Measurements from ENCODE around the gene RAB3IL1.

RAB3IL1 gene

GRCh38 chr11:61862714-61863547, 54.4 kb downstream of the RAB3IL1 start:
- no peak for DNase-seq

GRCh38 chr11:61861634-61862033, 55.7 kb downstream of the RAB3IL1 start:
- no peak for DNase-seq

GRCh38 chr11:61860054-61860903, 57.1 kb downstream of the RAB3IL1 start:
- no peak for DNase-seq

- DNase-seq = no peak
Observed at GRCh38 chr11:61855939-61856680, 61.3 kb downstream of the RAB3IL1 start.

- DNase-seq = no peak
Observed at GRCh38 chr11:61854966-61855714, 62.2 kb downstream of the RAB3IL1 start.

- DNase-seq = no peak
Observed at GRCh38 chr11:61854206-61854895, 63.0 kb downstream of the RAB3IL1 start.

GRCh38 chr11:61853698-61854169, 63.6 kb downstream of the RAB3IL1 start:
- DNase-seq = no peak

GRCh38 chr11:61851900-61852295, 65.5 kb downstream of the RAB3IL1 start:
- DNase-seq = no peak

- DNase-seq = no peak
Observed at GRCh38 chr11:61851113-61851899, 66.1 kb downstream of the RAB3IL1 start.

GRCh38 chr11:61850687-61851086, 66.7 kb downstream of the RAB3IL1 start:
- no peak for DNase-seq

- no peak for DNase-seq
Observed at GRCh38 chr11:61848631-61849030, 68.7 kb downstream of the RAB3IL1 start.

GRCh38 chr11:61847914-61848581, 69.3 kb downstream of the RAB3IL1 start:
- DNase-seq = no peak
